ENCODE measurements around the gene ANXA8.

The ANXA8 gene

GRCh38 chr10:47450442-47450841 is 33.5 kb downstream of the ANXA8 start:
- no peak overlapping the region for H3K4me3 ChIP-seq (ENCODE audit: low read depth, low read length)
- no peak for TF ChIP-seq CTCF (IDR thresholded peaks at IDR 0.05; ENCODE audit: borderline replicate concordance, insufficient read depth, low read depth, low read length)

- no peak overlapping the region for H3K4me3 ChIP-seq (ENCODE audit: low read depth, low read length)
- no peak for TF ChIP-seq CTCF (IDR thresholded peaks at IDR 0.05; ENCODE audit: borderline replicate concordance, insufficient read depth, low read depth, low read length)
Observed at GRCh38 chr10:47449979-47450378, 33.9 kb downstream of the ANXA8 start.

- H3K4me3 ChIP-seq (ENCODE audit: low read depth, low read length) = no peak overlapping the region
- no peak for TF ChIP-seq CTCF (IDR thresholded peaks at IDR 0.05; ENCODE audit: borderline replicate concordance, insufficient read depth, low read depth, low read length)
Observed at GRCh38 chr10:47449102-47449978, 34.6 kb downstream of the ANXA8 start.

GRCh38 chr10:47447705-47448104 is 36.2 kb downstream of the ANXA8 start:
- TF ChIP-seq CTCF (IDR thresholded peaks at IDR 0.05; ENCODE audit: borderline replicate concordance, insufficient read depth, low read depth, low read length) = no peak
- H3K4me3 ChIP-seq (ENCODE audit: low read depth, low read length) = no peak overlapping the region

GRCh38 chr10:47447209-47447608 is 36.7 kb downstream of the ANXA8 start:
- TF ChIP-seq CTCF (IDR thresholded peaks at IDR 0.05; ENCODE audit: borderline replicate concordance, insufficient read depth, low read depth, low read length) = no peak
- no peak overlapping the region for H3K4me3 ChIP-seq (ENCODE audit: low read depth, low read length)

GRCh38 chr10:47445720-47446119 is 38.2 kb downstream of the ANXA8 start:
- H3K4me3 ChIP-seq (ENCODE audit: low read depth, low read length) = no peak overlapping the region
- TF ChIP-seq CTCF (IDR thresholded peaks at IDR 0.05; ENCODE audit: borderline replicate concordance, insufficient read depth, low read depth, low read length) = no peak

GRCh38 chr10:47444047-47444446 is 39.9 kb downstream of the ANXA8 start:
- H3K4me3 ChIP-seq (ENCODE audit: low read depth, low read length) = no peak overlapping the region
- TF ChIP-seq CTCF (IDR thresholded peaks at IDR 0.05; ENCODE audit: borderline replicate concordance, insufficient read depth, low read depth, low read length) = no peak

Measured in GM12875 (cell line).